B cell (primary cell): ENCODE data around the gene ZBTB7A. TPM values are rescaled to one million over a fixed set of nuclear protein-coding genes. Genes with fewer than 3 reads are reported as not detected.

Experiments
- ATAC-seq: fragments of 200-7000 bp; cut with Tn5 transposase; one replicate; pipeline ENCODE4 v1.10.0; 2021; ENCODE audit warnings: low read depth, mild to moderate bottlenecking, moderate number of reproducible peaks, moderate library complexity
- CTCF ChIA-PET: fragments of 350-600 bp; sonication (Branson Sonifier 250); formaldehyde crosslinking; loops from one replicate; lab custom pipeline; 2021; ENCODE audit warnings: antibody characterized with exemption, inconsistent platforms; lab: Charles Lee
- POLR2A ChIA-PET: fragments of 350-600 bp; sonication (Branson Sonifier 250); formaldehyde crosslinking; loops from one replicate; lab custom pipeline; 2021; ENCODE audit warnings: antibody characterized with exemption; lab: Charles Lee
- DNase-seq: peaks from one replicate; pipeline ENCODE4 v3.0.0; 2013
- H2AFZ ChIP-seq: 2 replicates; pipeline ENCODE4 v1.6.1; 2012; ENCODE audit warnings: mild to moderate bottlenecking, low read depth, low read length; ENCODE audit not compliant: insufficient read depth, poor library complexity, severe bottlenecking
- H3K27ac ChIP-seq, 2 donors: 1 replicate in 1 of 2; 2 replicates in 1 of 2; pipeline ENCODE4 v1.5.1; 2012 to 2013; ENCODE audit warnings: low read length in 2 of 2, mild to moderate bottlenecking in 2 of 2, moderate library complexity in 1 of 2
- H3K27me3 ChIP-seq, 4 experiments: fragments of 200-600 bp in 1 of 4; sonication (generic) in 1 of 4; replicated peaks in 1 of 4; 1 replicate in 2 of 4; 2 replicates in 2 of 4; pipeline versions ENCODE4 v1.6.1 to v1.7.0; 2013 to 2016; ENCODE audit warnings: low read length in 3 of 4, mild to moderate bottlenecking in 2 of 4, mixed read lengths in 1 of 4, moderate library complexity in 1 of 4; ENCODE audit not compliant: insufficient read depth in 4 of 4, control insufficient read depth in 3 of 4; ENCODE audit errors: control extremely low read depth in 1 of 4
- H3K36me3 ChIP-seq, 2 experiments: replicated peaks in 1 of 2; 1 replicate in 1 of 2; 2 replicates in 1 of 2; pipeline versions ENCODE4 v1.6.1 to v1.7.1; 2013; ENCODE audit warnings: low read length in 1 of 2; ENCODE audit not compliant: insufficient read depth in 2 of 2, control insufficient read depth in 1 of 2; ENCODE audit errors: control extremely low read depth in 1 of 2, extremely low read depth in 1 of 2
- H3K4me1 ChIP-seq, 2 donors: fragments of 200-600 bp in 1 of 2; sonication (generic) in 1 of 2; 1 replicate in 1 of 2; 2 replicates in 1 of 2; pipeline versions ENCODE4 v1.5.1 to v1.6.1; 2013 to 2017; ENCODE audit warnings: low read length in 2 of 2; ENCODE audit not compliant: control insufficient read depth in 2 of 2, insufficient read depth in 2 of 2
- H3K4me2 ChIP-seq: replicated peaks from 2 replicates; pipeline ENCODE3; 2012; ENCODE audit warnings: mild to moderate bottlenecking, low read depth, low read length; ENCODE audit not compliant: poor library complexity, severe bottlenecking
- H3K4me3 ChIP-seq, 5 experiments: fragments of 200-600 bp in 1 of 5; sonication (generic) in 1 of 5; 1 replicate in 3 of 5; 2 replicates in 2 of 5; pipeline versions ENCODE4 v1.5.1 to v1.7.0; 2011 to 2016; ENCODE audit warnings: low read length in 4 of 5, mild to moderate bottlenecking in 4 of 5, low read depth in 2 of 5, control low read depth in 1 of 5, moderate library complexity in 1 of 5; ENCODE audit not compliant: insufficient read depth in 1 of 5; ENCODE audit errors: control extremely low read depth in 1 of 5, extremely low read depth in 1 of 5
- H3K79me2 ChIP-seq: fragments of 200-600 bp; sonication (generic); one replicate; pipeline ENCODE4 v1.6.0; 2016; ENCODE audit warnings: low read length; ENCODE audit not compliant: control insufficient read depth, insufficient read depth
- H3K9ac ChIP-seq: fragments of 200-600 bp; sonication (generic); 2 replicates; pipeline ENCODE4 v1.6.1; 2017; ENCODE audit warnings: mild to moderate bottlenecking, low read length, moderate library complexity
- H3K9me3 ChIP-seq, 3 donors: one replicate each; pipeline versions ENCODE4 v1.6.1 to v1.7.1; 2013; ENCODE audit warnings: low read length in 2 of 3; ENCODE audit not compliant: control insufficient read depth in 2 of 3, insufficient read depth in 1 of 3; ENCODE audit errors: control extremely low read depth in 1 of 3
- H4K20me1 ChIP-seq: 2 replicates; pipeline ENCODE4 v1.6.0; 2012; ENCODE audit warnings: mild to moderate bottlenecking, low read length; ENCODE audit not compliant: insufficient read depth, control insufficient read depth, poor library complexity, severe bottlenecking
- H3K27ac Mint-ChIP-seq: one replicate; pipeline ENCODE4 v1.8.0; 2021; ENCODE audit warnings: mixed read lengths
- H3K27me3 Mint-ChIP-seq: one replicate; pipeline ENCODE4 v1.8.0; 2021; ENCODE audit warnings: mixed read lengths
- H3K4me1 Mint-ChIP-seq: one replicate; pipeline ENCODE4 v1.8.0; 2021; ENCODE audit warnings: mixed read lengths
- H3K4me3 Mint-ChIP-seq: one replicate; pipeline ENCODE4 v1.8.0; 2021; ENCODE audit warnings: mixed read lengths
- H3K9me3 Mint-ChIP-seq: one replicate; pipeline ENCODE4 v1.8.0; 2022; ENCODE audit warnings: mixed read lengths; ENCODE audit not compliant: insufficient read depth
- CTCF ChIP-seq: fragments of 200-600 bp; IDR thresholded peaks from one replicate; pipeline ENCODE4 v1.8.0; 2022; ENCODE audit warnings: antibody characterized with exemption, mild to moderate bottlenecking
- EZH2 ChIP-seq: IDR thresholded peaks from 2 replicates; pipeline ENCODE4 v1.6.1; 2012; ENCODE audit warnings: borderline replicate concordance, low read depth, mild to moderate bottlenecking, moderate library complexity, low read length; ENCODE audit not compliant: insufficient read depth, poor library complexity, severe bottlenecking
- WGBS: methylation state at CpG from one replicate; pipeline ENCODE4 v1.1.5; 2013; ENCODE audit warnings: missing lambda C conversion rate; ENCODE audit not compliant: insufficient coverage; 5-methylcytosine and 5-hydroxymethylcytosine counted together
- intact Hi-C: fragments of 100-400 bp; cut with micrococcal nuclease; formaldehyde crosslinking; loops from one replicate; pipeline ENCODE4 v1.10.0; 2022
- polyA plus RNA-seq: library from polyadenylated mRNA; depleted of rRNA; stranded (reverse); fragments of >200 nt; gene quantifications from 2 replicates; pipeline ENCODE4 v1.2.3, GENCODE V29; 2012
- total RNA-seq, 2 donors: library from RNA; stranded (reverse); fragments of 120-200 nt in 1 of 2; gene quantifications; 1 replicate in 1 of 2; 2 replicates in 1 of 2; pipeline versions ENCODE4 v1.2.3 to v1.2.4, GENCODE V29; 2013 to 2022

The ZBTB7A gene
- total and polyA plus RNA-seq, 2 donors (not counting 1 experiment from before 2014, with no cell fraction given): 24.8 to 62.6 TPM

- peak overlapping the region; percentile 82 to 86 for H3K27ac ChIP-seq
- WGBS: under 1% methylated on average over 40 of the region's 58 CpGs
- H3K4me1 ChIP-seq: peaks cover 39 to 44% of the 10 kb centered on the region in 2 donors
- Mint-ChIP-seq H3K27me3 (no peaks in the 10 kb centered on the region), H3K4me3 (peak overlapping the region; percentile 87), H3K4me1 (peaks cover 31% of the 10 kb centered on the region), H3K9me3 (no peaks in the 10 kb centered on the region), H3K27ac (peak overlapping the region; percentile 90)
- peak overlapping the region; percentile 84 for H3K9ac ChIP-seq
- intact Hi-C loops: loop anchor here (1.0 to 10.0 kb wide), 4 partner anchors 11 to 893 kb away; partner anchors contain the start of genes ANKRD24, S1PR4 and SIRT6
- peak overlapping the region; percentile 77 for H2AFZ ChIP-seq
- peak; percentile 2 for ATAC-seq
- peaks cover 0 to 11% of the 10 kb centered on the region in 2 experiments for H3K36me3 ChIP-seq
- DNase-seq: peak; percentile 80
- H3K4me2 ChIP-seq: peak overlapping the region; percentile 95
- H4K20me1 ChIP-seq: peaks cover 26% of the 10 kb centered on the region
- peaks cover 35% of the 10 kb centered on the region for H3K79me2 ChIP-seq
- H3K27me3 ChIP-seq: no peaks in the 10 kb centered on the region
- H3K4me3 ChIP-seq: peak overlapping the region; percentile 67 to 90 (median 82)
- TF ChIP-seq EZH2: no peak
- TF ChIP-seq CTCF: peak; percentile 19
- H3K9me3 ChIP-seq: no peaks in the 10 kb centered on the region
- ChIA-PET POLR2A (interaction anchor here (0.6 to 3.0 kb wide), 5 partner anchors 11 to 657 kb away, joined by 3 to 27 read pairs (median 6); no protein-coding TSS in a partner anchor), CTCF (interaction anchor here (1.0 kb wide), 1 partner anchor 80 kb away, joined by 3 read pairs; no protein-coding TSS in a partner anchor)
Measured at GRCh38 chr19:4067396-4068046, 822 bp upstream of the ZBTB7A start.
